ENCODE data around the gene PAM.

Gene PAM

GRCh38 chr5:102755686-102756371 lies 724 bp downstream of the PAM start:
- TF ChIP-seq, protein P1, sequence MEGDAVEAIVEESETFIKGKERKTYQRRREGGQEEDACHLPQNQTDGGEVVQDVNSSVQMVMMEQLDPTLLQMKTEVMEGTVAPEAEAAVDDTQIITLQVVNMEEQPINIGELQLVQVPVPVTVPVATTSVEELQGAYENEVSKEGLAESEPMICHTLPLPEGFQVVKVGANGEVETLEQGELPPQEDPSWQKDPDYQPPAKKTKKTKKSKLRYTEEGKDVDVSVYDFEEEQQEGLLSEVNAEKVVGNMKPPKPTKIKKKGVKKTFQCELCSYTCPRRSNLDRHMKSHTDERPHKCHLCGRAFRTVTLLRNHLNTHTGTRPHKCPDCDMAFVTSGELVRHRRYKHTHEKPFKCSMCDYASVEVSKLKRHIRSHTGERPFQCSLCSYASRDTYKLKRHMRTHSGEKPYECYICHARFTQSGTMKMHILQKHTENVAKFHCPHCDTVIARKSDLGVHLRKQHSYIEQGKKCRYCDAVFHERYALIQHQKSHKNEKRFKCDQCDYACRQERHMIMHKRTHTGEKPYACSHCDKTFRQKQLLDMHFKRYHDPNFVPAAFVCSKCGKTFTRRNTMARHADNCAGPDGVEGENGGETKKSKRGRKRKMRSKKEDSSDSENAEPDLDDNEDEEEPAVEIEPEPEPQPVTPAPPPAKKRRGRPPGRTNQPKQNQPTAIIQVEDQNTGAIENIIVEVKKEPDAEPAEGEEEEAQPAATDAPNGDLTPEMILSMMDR (IDR thresholded peaks at IDR 0.05) = no peak

DNA sequence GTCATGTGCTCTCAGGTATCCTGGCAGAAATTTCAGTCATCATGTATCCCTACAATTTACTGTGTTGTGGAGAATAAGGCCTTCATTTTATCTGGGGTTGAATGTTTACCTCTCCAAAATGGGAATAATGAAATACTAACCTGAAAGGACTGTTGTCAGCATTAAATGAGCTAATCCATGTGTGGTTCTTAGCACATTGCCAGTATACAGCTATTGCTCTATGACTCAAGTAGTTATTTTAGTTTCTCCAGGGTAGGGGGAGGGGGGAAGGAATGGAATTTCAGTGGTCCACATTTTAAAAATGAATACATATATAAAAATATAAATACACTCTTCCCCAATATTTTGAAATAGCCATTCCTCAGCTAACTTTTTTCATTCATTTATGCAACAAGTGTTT lies 3.5 kb downstream of the PAM start:
- TF ChIP-seq, protein P1 (IDR thresholded peaks at IDR 0.05) = no peak

DNA sequence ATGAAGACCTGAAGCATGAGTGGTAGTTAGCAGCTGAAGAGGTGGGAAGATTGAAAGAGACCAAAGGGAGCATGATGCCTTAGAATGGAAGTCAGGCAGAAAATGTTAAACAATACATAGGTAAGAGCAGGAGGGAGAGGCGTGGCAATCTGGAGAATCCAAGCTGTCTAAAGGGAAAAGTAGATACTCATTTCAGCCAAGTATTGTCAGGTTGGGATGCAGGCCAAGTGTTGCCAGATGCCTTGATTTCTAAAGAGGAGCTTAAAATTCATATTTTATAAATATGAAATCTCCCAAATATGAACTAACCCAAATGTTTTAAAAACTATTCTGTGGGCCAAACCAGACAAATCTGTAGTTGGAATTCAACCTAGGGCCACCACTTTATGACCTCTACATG lies 4.2 kb downstream of the PAM start:
- TF ChIP-seq, protein P1 (IDR thresholded peaks at IDR 0.05) = no peak

DNA sequence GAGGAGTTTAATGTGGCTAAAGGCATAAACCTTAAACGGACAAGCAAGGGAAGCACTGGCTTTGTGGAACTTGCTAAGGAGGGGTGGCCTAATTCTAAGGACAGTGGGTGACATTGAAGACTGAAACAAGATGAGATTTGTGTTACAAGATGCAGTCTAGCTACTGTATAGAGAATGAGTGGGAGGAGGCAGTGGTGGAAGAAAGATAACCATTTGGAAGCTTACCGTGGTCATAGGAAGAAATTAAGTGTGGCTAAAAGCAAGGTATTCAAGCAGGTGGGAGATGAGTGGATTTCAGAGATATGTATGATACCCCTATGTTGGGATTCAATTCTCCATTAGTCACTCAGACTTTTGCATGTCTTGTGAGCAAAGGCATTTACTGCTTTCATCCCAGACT lies 4.6 kb downstream of the PAM start:
- TF ChIP-seq, protein P1 (IDR thresholded peaks at IDR 0.05) = no peak

DNA sequence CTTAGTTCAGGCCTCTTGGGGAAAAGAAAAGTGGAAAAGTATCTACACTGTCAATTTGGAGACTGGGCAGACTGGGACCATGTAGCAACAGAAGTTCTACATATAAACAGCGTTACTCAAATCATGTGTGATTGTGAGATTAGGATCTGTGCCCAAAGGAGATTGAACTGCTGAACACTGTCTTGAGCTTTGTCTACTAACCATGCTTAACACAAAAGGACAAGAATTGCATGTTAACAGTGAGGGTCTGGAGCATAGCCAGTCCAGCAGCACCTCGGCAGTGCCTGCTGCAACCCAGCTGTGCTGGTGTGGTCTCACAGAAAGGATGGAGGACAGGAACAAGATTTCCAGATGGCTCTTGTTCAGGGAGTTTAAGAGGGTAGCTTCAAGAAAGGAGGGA lies 5.7 kb downstream of the PAM start:
- TF ChIP-seq, protein P1 (IDR thresholded peaks at IDR 0.05) = no peak

- TF ChIP-seq, protein P1 (IDR thresholded peaks at IDR 0.05) = no peak
Observed at GRCh38 chr5:102762095-102762534, 7.0 kb downstream of the PAM start.

GRCh38 chr5:102762562-102763227 lies 7.6 kb downstream of the PAM start:
- TF ChIP-seq, protein P1 (IDR thresholded peaks at IDR 0.05) = no peak

All from LNCAP (cell line).